Measurements from ENCODE around the gene MRPL33.
A peak's percentile ranks its signal among the peaks of the same experiment; 100 is the strongest.

MRPL33 gene

GRCh38 chr2:27776097-27776496, 4.6 kb downstream of the MRPL33 start:
- no peak for DNase-seq (ENCODE audit: low read depth, low spot score)

- no peak for DNase-seq (ENCODE audit: low read depth, low spot score)
Observed at GRCh38 chr2:27776696-27777095, 5.2 kb downstream of the MRPL33 start.

GRCh38 chr2:27779417-27780055, 8.0 kb downstream of the MRPL33 start:
- DNase-seq (ENCODE audit: low read depth, low spot score): no peak

GRCh38 chr2:27781496-27781895, 10.0 kb downstream of the MRPL33 start:
- no peak for DNase-seq (ENCODE audit: low read depth, low spot score)

GRCh38 chr2:27782701-27783100, 11.2 kb downstream of the MRPL33 start:
- DNase-seq (ENCODE audit: low read depth, low spot score): no peak

- no peak for DNase-seq (ENCODE audit: low read depth, low spot score)
Observed at GRCh38 chr2:27790796-27791195, 19.3 kb downstream of the MRPL33 start.

- no peak for DNase-seq (ENCODE audit: low read depth, low spot score)
Observed at GRCh38 chr2:27792759-27793158, 21.2 kb downstream of the MRPL33 start.

- DNase-seq (ENCODE audit: low read depth, low spot score): no peak
Observed at GRCh38 chr2:27795093-27795834, 23.7 kb downstream of the MRPL33 start.

GRCh38 chr2:27795868-27796277, 24.4 kb downstream of the MRPL33 start:
- no peak for DNase-seq (ENCODE audit: low read depth, low spot score)

- no peak for DNase-seq (ENCODE audit: low read depth, low spot score)
Observed at GRCh38 chr2:27796791-27797765, 25.6 kb downstream of the MRPL33 start.

GRCh38 chr2:27797841-27798240, 26.3 kb downstream of the MRPL33 start:
- DNase-seq (ENCODE audit: low read depth, low spot score): no peak

GRCh38 chr2:27798486-27798885, 27.0 kb downstream of the MRPL33 start:
- DNase-seq (ENCODE audit: low read depth, low spot score): no peak

- peak; percentile 84 for DNase-seq (ENCODE audit: low read depth, low spot score)
Observed at GRCh38 chr2:27798948-27799645, 27.6 kb downstream of the MRPL33 start.

- no peak for DNase-seq (ENCODE audit: low read depth, low spot score)
Observed at GRCh38 chr2:27799646-27800010, 28.1 kb downstream of the MRPL33 start.

GRCh38 chr2:27800856-27801255, 29.3 kb downstream of the MRPL33 start:
- no peak for DNase-seq (ENCODE audit: low read depth, low spot score)

GRCh38 chr2:27802547-27802946, 31.0 kb downstream of the MRPL33 start:
- no peak for DNase-seq (ENCODE audit: low read depth, low spot score)

- no peak for DNase-seq (ENCODE audit: low read depth, low spot score)
Observed at GRCh38 chr2:27803046-27803445, 31.5 kb downstream of the MRPL33 start.

GRCh38 chr2:27804146-27804545, 32.6 kb downstream of the MRPL33 start:
- DNase-seq (ENCODE audit: low read depth, low spot score): no peak

- no peak for DNase-seq (ENCODE audit: low read depth, low spot score)
Observed at GRCh38 chr2:27805180-27805579, 33.7 kb downstream of the MRPL33 start.

- DNase-seq (ENCODE audit: low read depth, low spot score): no peak
Observed at GRCh38 chr2:27806311-27807059, 35.0 kb downstream of the MRPL33 start.

GRCh38 chr2:27807476-27807875, 36.0 kb downstream of the MRPL33 start:
- no peak for DNase-seq (ENCODE audit: low read depth, low spot score)

Measured in brain pericyte (primary cell).